H9 (cell line): ENCODE results near the gene CFAP69. TPM values are rescaled to one million over a fixed set of nuclear protein-coding genes. Genes with fewer than 3 reads are reported as not detected.

ENCODE experiments used
- DNase-seq: peaks from one replicate; pipeline ENCODE4 v3.0.0-alpha.2; 2017
- H2AFZ ChIP-seq: one replicate; pipeline ENCODE4 v1.6.1; 2013; ENCODE audit warnings: mild to moderate bottlenecking, low read length, control low read depth, moderate library complexity
- H2AK5ac ChIP-seq: 2 replicates; pipeline ENCODE4 v1.6.1; 2013; ENCODE audit warnings: low read length, control low read depth, mixed read lengths; ENCODE audit not compliant: insufficient read length
- H2BK120ac ChIP-seq: one replicate; pipeline ENCODE4 v1.6.1; 2013; ENCODE audit warnings: low read depth, mild to moderate bottlenecking, low read length, control low read depth, inconsistent platforms; ENCODE audit not compliant: poor library complexity, severe bottlenecking
- H2BK12ac ChIP-seq: 2 replicates; pipeline ENCODE4 v1.6.1; 2013; ENCODE audit warnings: low read length, control low read depth, mixed read lengths, low read depth; ENCODE audit not compliant: insufficient read length
- H2BK15ac ChIP-seq: 2 replicates; pipeline ENCODE4 v1.6.1; 2013; ENCODE audit warnings: low read depth, low read length, control low read depth
- H2BK20ac ChIP-seq: one replicate; pipeline ENCODE4 v1.6.1; 2013; ENCODE audit warnings: low read depth, mild to moderate bottlenecking, low read length, control low read depth, inconsistent platforms; ENCODE audit not compliant: poor library complexity, severe bottlenecking
- H2BK5ac ChIP-seq: 2 replicates; pipeline ENCODE4 v1.6.1; 2013; ENCODE audit warnings: low read length, control low read depth, mixed read lengths; ENCODE audit not compliant: insufficient read length
- H3K14ac ChIP-seq: 2 replicates; pipeline ENCODE4 v1.6.1; 2013; ENCODE audit warnings: low read length, control low read depth; ENCODE audit not compliant: insufficient read depth
- H3K18ac ChIP-seq: 2 replicates; pipeline ENCODE4 v1.6.1; 2013; ENCODE audit warnings: low read depth, mild to moderate bottlenecking, mixed read lengths, low read length, control low read depth; ENCODE audit not compliant: insufficient read length
- H3K23ac ChIP-seq: 2 replicates; pipeline ENCODE4 v1.6.1; 2013; ENCODE audit warnings: low read length, control low read depth, mixed read lengths, low read depth; ENCODE audit not compliant: insufficient read length
- H3K23me2 ChIP-seq: 2 replicates; pipeline ENCODE4 v1.6.1; 2013; ENCODE audit warnings: low read depth, mild to moderate bottlenecking, mixed read lengths, low read length, control low read depth; ENCODE audit not compliant: insufficient read length, poor library complexity, severe bottlenecking
- H3K27ac ChIP-seq: 2 replicates; pipeline ENCODE4 v1.5.1; 2013; ENCODE audit warnings: low read length, control low read depth, mixed read lengths, low read depth; ENCODE audit not compliant: insufficient read length
- H3K27me3 ChIP-seq: 2 replicates; pipeline ENCODE4 v1.6.1; 2013; ENCODE audit warnings: low read length, control low read depth, inconsistent platforms; ENCODE audit not compliant: insufficient read depth
- H3K4ac ChIP-seq: 2 replicates; pipeline ENCODE4 v1.6.1; 2013; ENCODE audit warnings: low read depth, mild to moderate bottlenecking, control low read depth, inconsistent platforms, low read length, moderate library complexity
- H3K4me1 ChIP-seq: 2 replicates; pipeline ENCODE4 v1.6.1; 2013; ENCODE audit warnings: low read length, control low read depth, inconsistent platforms; ENCODE audit not compliant: insufficient read depth
- H3K4me2 ChIP-seq: 2 replicates; pipeline ENCODE4 v1.6.1; 2013; ENCODE audit warnings: low read length, control low read depth, mixed read lengths; ENCODE audit not compliant: insufficient read length, insufficient read depth
- H3K56ac ChIP-seq: 2 replicates; pipeline ENCODE4 v1.6.1; 2013; ENCODE audit warnings: low read depth, mild to moderate bottlenecking, mixed read lengths, low read length, control low read depth; ENCODE audit not compliant: insufficient read length
- H3K79me1 ChIP-seq: 2 replicates; pipeline ENCODE4 v1.6.1; 2013; ENCODE audit warnings: low read depth, mild to moderate bottlenecking, moderate library complexity, low read length, control low read depth, inconsistent platforms; ENCODE audit not compliant: insufficient read depth, poor library complexity, severe bottlenecking
- H3K79me2 ChIP-seq: 2 replicates; pipeline ENCODE4 v1.6.1; 2013; ENCODE audit warnings: low read length, control low read depth, inconsistent platforms; ENCODE audit not compliant: insufficient read depth
- H3K9ac ChIP-seq: 2 replicates; pipeline ENCODE4 v1.6.1; 2013; ENCODE audit warnings: low read length, control low read depth, mixed read lengths; ENCODE audit not compliant: insufficient read length; ENCODE audit errors: extremely low read depth
- H3K9me3 ChIP-seq: one replicate; pipeline ENCODE4 v1.6.1; 2013; ENCODE audit warnings: low read depth, low read length, inconsistent platforms; ENCODE audit not compliant: control insufficient read depth
- H3T11ph ChIP-seq: one replicate; pipeline ENCODE4 v1.6.1; 2013; ENCODE audit warnings: mild to moderate bottlenecking, low read length, control low read depth, inconsistent platforms
- H4K20me1 ChIP-seq: one replicate; pipeline ENCODE4 v1.6.1; 2013; ENCODE audit not compliant: control insufficient read depth, insufficient read length, insufficient read depth
- H4K5ac ChIP-seq: 2 replicates; pipeline ENCODE4 v1.6.1; 2013; ENCODE audit warnings: low read depth, mild to moderate bottlenecking, mixed read lengths, low read length, control low read depth; ENCODE audit not compliant: insufficient read length
- H4K8ac ChIP-seq: replicated peaks from 2 replicates; pipeline ENCODE4 v1.6.1; 2013; ENCODE audit warnings: low read length, control low read depth, mixed read lengths, low read depth; ENCODE audit not compliant: insufficient read length
- H4K91ac ChIP-seq: 2 replicates; pipeline ENCODE4 v1.6.1; 2013; ENCODE audit warnings: low read depth, mild to moderate bottlenecking, moderate library complexity, mixed read lengths, low read length, control low read depth; ENCODE audit not compliant: insufficient read length
- H3K27ac Mint-ChIP-seq, 3 experiments: 2 replicates in 2 of 3; 3 replicates in 1 of 3; pipeline ENCODE4 v1.8.0; 2020 to 2021; ENCODE audit warnings: mixed read lengths in 3 of 3, mild to moderate bottlenecking in 1 of 3, moderate library complexity in 1 of 3
- H3K27me3 Mint-ChIP-seq: 2 replicates; pipeline ENCODE4 v1.8.0; 2021; ENCODE audit warnings: low read depth, mild to moderate bottlenecking, moderate library complexity, mixed read lengths
- H3K36me3 Mint-ChIP-seq, 3 experiments: 2 replicates in 2 of 3; 3 replicates in 1 of 3; pipeline ENCODE4 v1.8.0; 2020 to 2021; ENCODE audit warnings: low read depth in 3 of 3, mixed read lengths in 3 of 3; ENCODE audit not compliant: insufficient read depth in 1 of 3
- H3K4me1 Mint-ChIP-seq, 2 experiments: 2 replicates each; pipeline ENCODE4 v1.8.0; 2020; ENCODE audit warnings: mixed read lengths in 2 of 2
- H3K4me3 Mint-ChIP-seq, 2 experiments: 2 replicates in 1 of 2; 3 replicates in 1 of 2; pipeline ENCODE4 v1.8.0; 2020 to 2021; ENCODE audit warnings: mild to moderate bottlenecking in 2 of 2, mixed read lengths in 2 of 2, moderate library complexity in 1 of 2
- H3K9me3 Mint-ChIP-seq, 2 experiments: 2 replicates in 1 of 2; 3 replicates in 1 of 2; pipeline ENCODE4 v1.8.0; 2020; ENCODE audit warnings: mild to moderate bottlenecking in 2 of 2, mixed read lengths in 2 of 2, moderate library complexity in 1 of 2
- WGBS: extraction: QIAGEN DNeasy Blood & Tissue Kit; methylation state at CpG from one replicate; pipeline ENCODE4 v1.1.7; 2013; ENCODE audit warnings: missing lambda C conversion rate, low lambda C conversion rate, mixed read lengths; ENCODE audit not compliant: insufficient read length; ENCODE audit errors: extremely low coverage; 5-methylcytosine and 5-hydroxymethylcytosine counted together
- total RNA-seq: library from RNA; stranded (reverse); gene quantifications from 2 replicates; pipeline ENCODE4 v1.2.1, GENCODE V29; 2021
- TF ChIP-seq, protein P1 (sequence below): fragments of 200-600 bp; sonication (generic); conservative IDR thresholded peaks from 3 replicates; pipeline ENCODE4 v1.8.0; 2021; ENCODE audit warnings: antibody characterized with exemption, mild to moderate bottlenecking

Gene CFAP69
- total RNA-seq, 1 experiment from 2014 or later, result 2.9 TPM

- no CpG with 5 or more reads among the region's 3 CpGs for WGBS
- H4K8ac ChIP-seq, result no peak overlapping the region
- H2BK12ac ChIP-seq, result no peak overlapping the region
- no peak overlapping the region for H2BK120ac ChIP-seq
- no peaks in the 10 kb centered on the region for H3K9me3 ChIP-seq
- no peaks in the 10 kb centered on the region for H3K79me2 ChIP-seq
- H3K9me3 Mint-ChIP-seq, result no peaks in the 10 kb centered on the region
- no peak overlapping the region for H3K23ac ChIP-seq
- H3K4me1 Mint-ChIP-seq, result peaks cover 32 to 41% of the 10 kb centered on the region in 2 experiments
- H3T11ph ChIP-seq, result no peak overlapping the region
- H3K27ac Mint-ChIP-seq, result no peak overlapping the region
- H3K27me3 ChIP-seq, result no peaks in the 10 kb centered on the region
- peaks cover 30% of the 10 kb centered on the region for H3K27me3 Mint-ChIP-seq
- H3K79me1 ChIP-seq, result no peaks in the 10 kb centered on the region
- no peak overlapping the region for H3K27ac ChIP-seq
- no peak overlapping the region for H3K18ac ChIP-seq
- no peak overlapping the region for H2BK20ac ChIP-seq
- H4K91ac ChIP-seq, result no peak overlapping the region
- no peak overlapping the region for H3K4me2 ChIP-seq
- H3K56ac ChIP-seq, result no peak overlapping the region
- TF ChIP-seq, protein P1, sequence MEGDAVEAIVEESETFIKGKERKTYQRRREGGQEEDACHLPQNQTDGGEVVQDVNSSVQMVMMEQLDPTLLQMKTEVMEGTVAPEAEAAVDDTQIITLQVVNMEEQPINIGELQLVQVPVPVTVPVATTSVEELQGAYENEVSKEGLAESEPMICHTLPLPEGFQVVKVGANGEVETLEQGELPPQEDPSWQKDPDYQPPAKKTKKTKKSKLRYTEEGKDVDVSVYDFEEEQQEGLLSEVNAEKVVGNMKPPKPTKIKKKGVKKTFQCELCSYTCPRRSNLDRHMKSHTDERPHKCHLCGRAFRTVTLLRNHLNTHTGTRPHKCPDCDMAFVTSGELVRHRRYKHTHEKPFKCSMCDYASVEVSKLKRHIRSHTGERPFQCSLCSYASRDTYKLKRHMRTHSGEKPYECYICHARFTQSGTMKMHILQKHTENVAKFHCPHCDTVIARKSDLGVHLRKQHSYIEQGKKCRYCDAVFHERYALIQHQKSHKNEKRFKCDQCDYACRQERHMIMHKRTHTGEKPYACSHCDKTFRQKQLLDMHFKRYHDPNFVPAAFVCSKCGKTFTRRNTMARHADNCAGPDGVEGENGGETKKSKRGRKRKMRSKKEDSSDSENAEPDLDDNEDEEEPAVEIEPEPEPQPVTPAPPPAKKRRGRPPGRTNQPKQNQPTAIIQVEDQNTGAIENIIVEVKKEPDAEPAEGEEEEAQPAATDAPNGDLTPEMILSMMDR, result no peak
- H3K4ac ChIP-seq, result no peak overlapping the region
- peaks cover 12% of the 10 kb centered on the region for H3K23me2 ChIP-seq
- H4K5ac ChIP-seq, result no peak overlapping the region
- H3K14ac ChIP-seq, result no peak overlapping the region
- H2BK15ac ChIP-seq, result no peak overlapping the region
- no peaks in the 10 kb centered on the region; a peak in 1 of 7 replicates for H3K36me3 Mint-ChIP-seq
- H3K9ac ChIP-seq, result no peak overlapping the region
- no peaks in the 10 kb centered on the region; the same call in 1 of the 2 replicates for H3K4me1 ChIP-seq
- H2AFZ ChIP-seq, result no peak overlapping the region
- no peak overlapping the region for H2AK5ac ChIP-seq
- no peak overlapping the region for H3K4me3 Mint-ChIP-seq
- H4K20me1 ChIP-seq, result no peaks in the 10 kb centered on the region
- DNase-seq, result no peak
- H2BK5ac ChIP-seq, result no peak overlapping the region
Observed at GRCh38 chr7:90242369-90243168, 2.4 kb upstream of the CFAP69 start.
